ENCODE results near the gene CAB39L. TPM values are rescaled to one million over a fixed set of nuclear protein-coding genes. Genes with fewer than 3 reads are reported as not detected.

Gene CAB39L
- total RNA-seq, 2 donors from 2014 or later: 24.9 to 39.3 TPM

DNA sequence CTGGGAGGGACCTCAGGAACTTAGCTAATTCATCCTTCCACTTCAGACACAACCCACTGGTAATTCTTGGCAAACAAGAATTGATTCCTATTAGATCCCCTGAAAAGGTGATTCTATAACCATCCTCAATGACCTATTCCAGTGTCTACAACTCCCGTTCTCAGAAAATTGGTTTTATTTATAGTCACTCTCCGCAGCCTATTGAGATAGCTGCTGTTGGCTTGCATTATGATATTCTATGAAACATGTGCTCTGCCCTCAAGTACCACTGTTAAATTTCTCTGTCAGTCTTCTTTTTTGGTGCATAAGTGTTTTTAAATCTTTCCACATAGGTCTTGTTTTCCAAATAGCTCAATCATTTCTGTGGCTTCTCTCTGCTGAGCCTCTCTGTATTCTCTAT lies 121.2 kb downstream of the CAB39L start:
- no peak for DNase-seq (ENCODE audit: low spot score)
- intact Hi-C loops (cut with DNase I): no loop called here

DNA sequence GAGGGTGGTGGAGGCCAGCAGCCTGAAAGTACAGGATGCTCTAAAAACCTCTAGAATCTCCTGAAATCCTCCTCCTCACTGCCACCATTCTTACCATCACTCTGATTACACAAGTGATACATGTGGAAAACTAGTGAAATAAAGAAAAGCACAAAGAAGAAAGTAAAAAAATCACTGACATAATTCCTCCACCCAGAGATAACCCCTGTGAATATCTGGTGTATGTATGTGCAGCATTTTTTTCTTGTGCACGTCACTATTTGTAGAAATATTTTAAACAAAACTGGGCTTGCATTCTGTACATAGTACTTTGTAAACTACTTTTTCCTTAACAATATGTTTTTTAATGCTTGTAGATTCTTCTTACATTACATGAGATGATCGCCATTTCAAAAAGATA lies 122.9 kb downstream of the CAB39L start:
- intact Hi-C loops (cut with DNase I): no loop called here
- no peak for DNase-seq (ENCODE audit: low spot score)

DNA sequence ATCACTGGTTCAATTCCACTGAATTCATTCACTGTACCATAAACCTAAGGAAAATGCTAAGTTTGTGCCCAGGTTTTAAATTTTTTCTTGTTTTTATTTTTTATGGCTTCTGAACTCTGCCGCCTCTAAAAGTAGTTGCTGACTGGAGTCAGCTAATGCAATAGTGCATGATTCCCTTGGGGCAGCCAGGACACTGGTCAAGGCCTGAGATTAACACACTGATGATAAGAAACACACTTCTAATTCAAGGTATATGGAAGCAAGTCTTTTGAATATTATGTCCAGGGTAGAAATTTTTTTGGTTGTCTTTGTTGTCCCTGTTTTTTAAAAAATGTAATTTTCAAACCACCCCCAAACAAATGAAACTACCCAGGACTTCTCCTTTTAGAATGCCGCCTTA lies 123.9 kb downstream of the CAB39L start:
- no peak for DNase-seq (ENCODE audit: low spot score)
- intact Hi-C loops (cut with DNase I): no loop called here

DNA sequence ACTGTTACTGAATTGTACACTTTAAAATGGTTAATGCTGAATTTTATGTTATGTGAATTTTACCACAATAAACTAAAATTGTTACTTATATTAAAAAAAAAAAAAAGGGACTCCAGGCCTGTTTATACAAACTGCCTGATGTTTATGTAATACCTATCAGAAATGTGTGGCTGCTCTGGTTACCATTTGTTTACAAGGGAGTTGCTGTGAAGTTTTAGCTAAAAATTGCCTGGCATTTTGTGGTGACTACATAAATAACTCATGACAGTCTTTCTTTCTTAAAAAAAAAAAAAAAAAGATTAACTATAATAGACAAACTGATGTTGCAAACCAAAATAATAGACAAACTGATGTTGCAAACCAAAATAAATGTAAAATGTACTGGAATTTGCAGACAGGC lies 124.3 kb downstream of the CAB39L start:
- intact Hi-C loops (cut with DNase I): no loop called here
- no peak for DNase-seq (ENCODE audit: low spot score)

DNA sequence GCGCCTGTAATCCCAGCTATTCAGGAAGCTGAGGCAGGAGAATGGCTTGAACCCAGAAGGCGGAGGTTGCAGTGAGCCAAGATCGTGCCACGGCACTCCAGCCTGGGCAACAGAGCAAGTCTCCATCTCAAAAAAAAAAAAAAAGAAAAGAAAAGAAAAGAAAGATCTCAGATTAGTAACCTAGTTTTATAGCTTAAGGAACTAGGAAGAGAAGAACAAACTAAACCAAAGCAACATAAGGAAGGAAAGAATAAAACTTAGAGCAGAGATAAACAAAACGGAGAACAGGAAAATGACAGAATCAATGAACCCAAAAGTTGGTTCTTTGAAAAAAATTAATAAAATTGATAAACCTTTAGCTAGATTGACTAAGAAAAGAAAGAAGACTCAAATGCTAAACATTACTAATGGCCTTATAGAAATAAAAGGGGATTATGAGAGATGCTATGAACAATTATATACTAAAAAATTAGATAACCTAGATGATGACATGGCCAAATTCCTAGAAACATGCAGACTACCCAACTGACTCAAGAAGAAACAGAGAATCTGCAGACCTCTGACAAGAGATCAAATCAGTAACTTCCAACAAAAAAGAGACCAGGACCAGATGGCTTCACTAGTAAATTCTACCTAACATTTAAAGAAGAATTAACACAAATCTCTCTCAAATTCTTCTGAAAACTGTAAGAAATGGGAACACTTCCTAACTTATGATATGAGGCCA lies 127.9 kb downstream of the CAB39L start:
- DNase-seq (ENCODE audit: low spot score): no peak
- intact Hi-C loops (cut with DNase I): no loop called here

DNA sequence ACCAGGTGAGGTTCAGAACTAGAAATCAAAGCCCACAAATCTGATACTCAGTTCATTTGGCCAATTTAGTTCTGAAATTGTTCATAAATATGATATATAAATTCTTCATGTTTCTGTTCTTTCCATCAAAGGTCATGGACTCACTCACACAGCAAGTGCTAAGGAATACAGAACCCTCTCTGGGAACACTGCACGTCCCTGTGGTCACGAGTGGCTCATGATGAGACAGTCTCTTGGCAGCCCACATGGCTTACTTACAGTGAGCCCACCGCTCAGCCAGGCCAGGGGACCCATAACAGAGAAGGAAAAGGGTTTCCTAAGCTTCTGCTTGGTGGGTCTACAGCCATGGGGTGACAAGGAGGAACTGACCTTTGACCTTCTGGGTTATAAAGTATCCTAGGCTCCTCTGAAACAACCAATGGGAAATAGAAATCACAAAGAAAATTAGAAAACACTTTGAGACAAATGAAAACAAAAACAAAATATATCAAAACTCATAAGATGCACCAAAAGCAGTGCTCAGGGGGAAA lies 128.8 kb downstream of the CAB39L start:
- no peak for DNase-seq (ENCODE audit: low spot score)
- intact Hi-C loops (cut with DNase I): no loop called here

DNA sequence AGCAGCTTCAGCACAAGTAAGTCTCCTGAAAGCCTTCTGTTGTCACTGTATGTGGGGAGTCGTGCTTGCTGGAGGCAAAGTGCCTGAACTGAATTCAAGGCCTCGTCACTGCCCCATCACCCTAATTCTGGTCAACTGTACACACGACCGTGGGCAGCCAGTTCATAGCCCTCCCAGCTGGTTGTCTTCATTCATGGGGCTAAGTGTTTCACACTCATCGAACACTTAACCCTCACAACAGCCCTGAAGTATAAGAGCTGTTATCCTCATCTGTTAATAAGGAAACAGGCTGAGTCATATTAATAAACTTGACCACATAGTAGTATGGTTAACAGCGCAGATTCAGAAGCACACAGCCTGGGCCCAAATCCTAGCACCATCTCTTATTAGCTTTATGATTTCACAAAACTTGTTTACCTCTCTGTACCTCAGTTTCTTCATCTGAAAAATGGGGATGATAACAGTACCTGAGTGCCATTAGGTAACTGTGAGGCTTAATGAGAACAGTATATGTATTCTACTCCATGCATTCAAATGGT lies 129.5 kb downstream of the CAB39L start:
- intact Hi-C loops (cut with DNase I): no loop called here
- DNase-seq (ENCODE audit: low spot score): no peak

DNA sequence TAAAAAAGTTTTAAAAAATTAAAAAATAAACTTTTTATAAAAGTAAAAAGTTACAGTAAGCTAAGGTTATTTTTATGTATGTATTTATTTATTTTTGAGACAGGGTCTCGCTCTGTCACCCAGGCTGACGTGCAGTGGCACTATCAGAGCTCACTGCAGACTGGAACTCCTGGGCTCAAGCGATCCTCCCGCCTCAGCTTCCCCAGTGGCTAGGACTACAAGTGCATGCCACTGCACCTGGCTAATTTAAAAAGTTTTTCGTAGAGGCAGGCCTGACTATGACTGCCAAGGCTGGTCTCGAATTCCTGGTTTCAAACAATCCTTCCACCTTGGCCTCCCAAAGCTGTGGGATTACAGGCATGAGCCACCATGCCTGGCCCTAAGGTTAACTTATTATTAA lies 132.0 kb downstream of the CAB39L start:
- intact Hi-C loops (cut with DNase I): no loop called here
- no peak for DNase-seq (ENCODE audit: low spot score)

DNA sequence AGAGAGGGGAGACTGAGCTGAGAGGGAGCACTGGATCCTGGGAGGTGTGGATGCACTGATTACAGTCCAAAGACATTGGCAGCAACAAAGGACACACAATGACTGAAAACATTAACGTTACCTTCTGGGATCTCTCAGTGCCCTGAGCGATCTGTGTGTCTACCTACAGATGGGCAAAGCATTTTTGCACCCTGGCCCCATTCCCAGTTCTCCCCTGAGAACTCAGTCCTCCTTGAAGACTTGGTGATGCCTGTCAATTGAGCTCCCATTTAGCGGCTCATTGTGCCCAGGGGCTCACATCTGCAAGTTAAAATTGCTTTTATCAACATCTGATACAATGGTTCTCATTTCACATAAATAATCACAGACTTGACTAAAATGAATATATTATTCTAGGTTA lies 133.6 kb downstream of the CAB39L start:
- intact Hi-C loops (cut with DNase I): no loop called here

DNA sequence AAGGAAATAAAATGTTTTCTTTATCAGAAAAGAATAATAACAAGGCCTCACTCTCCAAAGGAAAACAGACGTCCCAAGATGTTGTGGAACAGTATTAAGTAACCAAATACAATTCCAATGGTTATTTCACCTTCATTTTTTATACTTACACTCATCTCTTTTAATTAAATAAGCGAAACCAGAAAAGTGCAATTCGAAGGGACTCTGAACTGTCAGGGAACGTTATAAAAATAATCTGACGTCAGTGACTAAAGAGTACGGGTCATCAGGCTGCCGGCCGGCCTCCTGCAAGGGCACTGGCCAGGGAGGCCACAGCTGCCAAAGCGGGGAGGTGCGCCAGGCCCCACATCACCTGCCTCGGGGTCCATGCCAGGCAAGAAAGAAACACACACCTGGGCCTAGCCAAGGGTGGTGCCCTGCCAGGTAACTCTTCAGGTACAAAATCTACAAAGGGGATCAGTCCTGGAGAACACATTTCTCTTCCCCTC lies 134.9 kb downstream of the CAB39L start:
- intact Hi-C loops (cut with DNase I): loop anchor here in 1 of 2 donors (10.0 kb wide), 1 partner anchor 296 kb away; no protein-coding TSS in a partner anchor
- no peak for DNase-seq (ENCODE audit: low spot score)

More for the DNA sequence above, 133.6 kb downstream of the CAB39L start:
- no peak for DNase-seq (ENCODE audit: low spot score)

DNA sequence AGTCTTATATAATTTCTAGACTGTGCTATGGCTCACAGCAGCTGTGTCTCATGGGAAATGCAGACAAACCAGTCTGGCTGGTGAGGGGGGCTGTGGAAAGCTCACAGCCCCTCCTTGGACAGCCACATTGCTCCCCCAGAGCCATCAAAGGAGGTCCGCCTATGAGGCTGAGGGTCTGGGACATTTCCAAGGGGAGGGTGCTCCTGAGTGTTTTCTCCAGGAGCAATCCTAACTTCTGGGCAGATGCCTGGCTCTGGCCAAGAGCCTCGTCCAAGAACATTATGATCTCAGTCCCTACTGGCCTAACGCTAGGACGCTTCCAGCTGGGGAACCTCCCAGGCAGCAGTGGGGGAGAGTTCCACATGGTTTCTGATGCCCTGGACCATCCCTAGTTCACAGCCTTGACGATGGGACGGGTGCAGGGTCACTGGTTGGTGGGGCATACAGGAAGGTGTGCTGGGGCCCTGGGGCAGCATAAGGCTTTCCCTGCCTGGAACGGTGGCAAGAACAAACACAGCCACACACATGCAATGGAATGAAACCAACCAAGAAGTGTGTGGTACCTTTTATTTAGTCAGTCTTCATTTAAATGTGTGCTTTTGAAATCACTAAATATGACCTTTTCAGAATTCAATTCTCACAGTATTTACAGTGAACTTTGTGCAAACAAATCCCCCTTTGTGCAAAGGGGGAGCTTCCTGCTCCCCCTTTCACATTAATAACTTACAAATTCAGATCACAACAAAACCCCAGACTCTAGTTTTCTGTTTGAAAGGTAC lies 135.6 kb downstream of the CAB39L start:
- intact Hi-C loops (cut with DNase I): loop anchor here in 1 of 2 donors (10.0 kb wide), 1 partner anchor 297 kb away; no protein-coding TSS in a partner anchor
- DNase-seq (ENCODE audit: low spot score): peak; percentile 94

DNA sequence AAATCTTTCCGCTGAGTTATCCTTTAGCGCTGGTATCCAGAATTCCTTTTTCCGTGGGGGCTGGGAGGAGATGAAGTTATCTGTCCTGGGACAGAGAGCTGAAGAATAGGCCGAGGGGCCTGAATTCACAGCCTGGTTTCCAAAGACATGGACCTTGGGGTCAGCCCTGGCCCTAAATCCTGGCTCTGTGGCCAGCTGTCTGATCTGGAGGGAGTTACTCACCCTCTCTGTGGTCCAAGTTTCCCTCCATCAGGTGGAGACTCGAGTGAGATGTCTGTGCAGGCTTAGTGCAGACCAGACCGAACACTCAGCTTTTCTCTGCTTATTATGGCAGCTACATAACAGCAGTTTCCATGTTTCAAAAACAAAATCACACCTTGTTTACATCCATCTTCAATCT lies 136.5 kb downstream of the CAB39L start:
- intact Hi-C loops (cut with DNase I): loop anchor here in 1 of 2 donors (10.0 kb wide), 1 partner anchor 297 kb away; no protein-coding TSS in a partner anchor
- no peak for DNase-seq (ENCODE audit: low spot score)

DNA sequence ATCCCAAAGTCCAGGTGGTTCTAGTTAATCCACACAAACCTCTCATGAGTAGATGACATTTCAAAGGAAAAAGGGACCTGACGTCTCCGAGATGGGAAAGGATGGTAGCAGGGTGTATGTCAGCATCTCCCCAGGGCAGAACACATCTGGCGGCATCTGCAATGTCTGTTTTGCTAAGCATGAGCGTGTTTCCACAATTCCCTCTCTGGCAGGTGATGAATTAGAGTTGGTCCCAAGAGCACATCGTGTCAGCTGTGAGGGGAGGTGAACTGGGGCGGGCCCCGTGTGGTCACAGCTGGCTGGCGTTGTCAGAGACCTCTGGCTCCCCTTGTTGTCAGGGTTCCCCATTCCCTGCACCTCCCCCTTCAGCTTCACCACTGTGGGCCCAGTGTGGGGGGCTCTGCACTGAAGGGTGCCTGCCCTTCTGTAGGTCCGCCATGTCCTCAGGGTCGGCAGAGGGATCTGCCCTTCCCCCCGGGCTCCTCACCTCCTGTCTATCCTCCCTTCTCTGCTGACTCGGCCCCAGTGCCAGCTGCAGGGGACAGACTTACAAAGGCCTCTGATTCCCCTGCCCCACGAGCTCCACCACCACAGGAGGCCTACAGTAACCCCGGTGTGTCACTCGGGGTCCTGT lies 138.0 kb downstream of the CAB39L start:
- intact Hi-C loops (cut with DNase I): loop anchor here in 1 of 2 donors (10.0 kb wide), 1 partner anchor 299 kb away; no protein-coding TSS in a partner anchor
- DNase-seq (ENCODE audit: low spot score): no peak

DNA sequence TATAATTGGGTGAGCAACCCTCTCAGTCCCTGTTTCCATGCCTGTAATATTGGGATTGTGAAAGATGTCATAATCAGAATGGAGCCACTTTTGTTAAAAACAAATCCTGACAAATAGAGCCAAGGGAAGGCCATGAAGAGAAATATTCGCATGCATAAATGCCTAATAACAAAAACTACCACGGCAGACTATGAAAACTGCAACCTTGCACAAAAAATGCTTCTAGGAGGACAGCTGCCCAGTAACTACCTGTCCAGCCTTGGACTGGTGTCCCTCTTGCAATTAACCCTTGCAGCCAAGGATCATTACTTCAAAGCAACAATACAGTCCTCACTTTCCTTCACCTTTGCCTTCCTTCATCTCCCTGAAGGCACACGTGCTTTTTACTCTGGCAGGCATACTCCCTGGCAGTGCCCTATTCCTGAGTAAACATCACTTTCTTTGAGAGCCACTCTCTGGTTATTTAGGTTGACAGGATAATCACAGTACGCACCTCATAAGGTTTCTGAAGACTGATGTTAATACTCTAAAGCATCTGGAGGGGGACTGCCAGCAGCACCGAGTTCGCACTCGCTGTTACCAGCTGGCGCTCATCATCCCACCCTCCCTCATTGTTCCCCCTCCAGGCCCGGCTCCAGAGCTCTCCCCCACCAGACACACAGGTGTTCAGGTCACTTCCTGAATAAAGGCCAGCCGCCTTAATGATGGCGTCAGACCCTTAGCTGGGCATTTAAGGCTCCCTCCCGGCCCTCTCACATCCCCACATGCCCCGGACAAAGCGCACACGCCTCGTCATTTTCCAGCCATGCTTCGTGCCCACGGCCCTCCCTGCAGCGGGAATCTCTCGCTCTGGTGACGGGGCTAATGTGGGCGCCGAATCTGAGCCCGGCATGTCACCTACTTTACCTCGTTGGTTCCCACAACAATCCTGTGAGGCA lies 138.8 kb downstream of the CAB39L start:
- DNase-seq (ENCODE audit: low spot score): no peak
- intact Hi-C loops (cut with DNase I): loop anchor here (5.0 to 10.0 kb wide), 2 partner anchors 300 to 302 kb away; no protein-coding TSS in a partner anchor

DNA sequence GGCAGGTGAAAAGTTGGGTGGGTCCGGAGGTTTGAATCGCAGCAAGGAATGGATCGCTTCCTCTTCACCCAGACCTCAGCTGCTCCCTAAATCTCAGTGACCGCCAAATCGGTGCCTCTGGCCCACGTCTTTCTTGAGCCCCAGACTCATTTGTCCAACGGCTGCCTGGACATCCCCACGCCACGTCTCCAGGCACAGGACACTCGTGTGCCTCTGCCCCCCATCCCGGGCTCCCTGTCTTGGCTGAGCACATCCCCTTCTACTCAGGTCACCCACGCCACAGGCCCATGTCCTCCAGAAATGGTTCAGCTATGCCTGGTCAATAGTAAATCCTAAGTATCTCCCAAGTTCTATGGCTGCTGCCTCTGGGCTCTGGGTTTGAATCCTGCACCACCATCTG lies 139.5 kb downstream of the CAB39L start:
- DNase-seq (ENCODE audit: low spot score): no peak
- intact Hi-C loops (cut with DNase I): loop anchor here (5.0 to 10.0 kb wide), 2 partner anchors 300 to 303 kb away; no protein-coding TSS in a partner anchor

DNA sequence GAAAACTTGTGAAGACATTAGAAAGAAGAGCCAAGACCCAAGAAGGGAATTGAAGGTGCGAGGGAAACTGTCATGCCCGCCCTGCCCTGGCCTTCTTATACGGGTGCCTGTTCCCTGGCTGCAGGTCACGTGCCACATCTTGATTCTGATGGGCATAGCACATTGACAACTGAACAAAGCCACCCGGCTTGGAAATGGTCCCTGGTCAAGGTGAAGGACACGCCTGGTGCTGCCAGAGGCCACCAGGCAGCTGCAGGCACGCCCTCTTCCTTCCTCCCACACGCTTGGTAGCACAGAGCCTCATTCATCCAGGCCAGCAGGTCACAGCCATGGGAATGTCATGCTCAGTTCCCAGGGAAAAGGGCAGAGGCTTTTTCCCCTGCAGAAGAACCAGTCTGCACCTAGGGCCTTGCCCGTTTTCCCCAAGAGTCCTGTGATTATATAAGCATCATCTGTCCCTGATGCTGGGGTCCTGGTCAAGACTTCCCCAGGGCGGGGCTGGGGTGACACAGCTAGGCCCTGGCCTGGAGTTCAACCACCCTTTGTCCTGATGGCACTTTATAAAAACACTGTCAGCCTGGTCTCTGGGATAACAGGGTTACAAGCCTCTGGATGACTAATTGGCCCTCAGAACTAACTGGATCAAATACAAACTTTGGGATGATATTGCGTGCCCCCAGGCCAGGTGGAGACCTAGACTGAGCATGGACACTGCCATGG lies 140.2 kb downstream of the CAB39L start:
- DNase-seq (ENCODE audit: low spot score): no peak
- intact Hi-C loops (cut with DNase I): loop anchor here (5.0 to 10.0 kb wide), 2 partner anchors 301 to 304 kb away; no protein-coding TSS in a partner anchor

DNA sequence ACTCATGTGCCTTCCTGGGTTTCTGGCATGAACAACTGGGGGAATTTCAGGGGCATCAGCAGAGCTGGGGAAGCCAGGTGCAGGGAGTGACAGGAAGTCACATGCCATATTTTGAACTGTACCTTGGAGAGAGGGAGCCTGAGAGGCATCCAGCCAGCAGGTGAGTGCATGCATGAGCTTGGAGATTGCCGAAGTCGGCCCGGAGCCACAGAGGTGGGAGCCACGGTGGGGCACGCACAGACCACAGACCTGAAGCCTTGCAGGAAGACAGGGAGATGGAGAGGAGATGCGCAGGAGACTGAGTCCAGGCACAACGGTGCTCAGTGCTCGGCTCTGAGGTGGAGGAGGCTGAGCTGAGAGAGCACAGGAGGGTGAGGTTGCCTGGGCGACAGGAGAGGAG lies 141.0 kb downstream of the CAB39L start:
- no peak for DNase-seq (ENCODE audit: low spot score)
- intact Hi-C loops (cut with DNase I): loop anchor here (5.0 to 10.0 kb wide), 2 partner anchors 302 to 304 kb away; no protein-coding TSS in a partner anchor
